GM19438 (cell line): Measurements from ENCODE around the gene KCTD3.

Experiments
- ATAC-seq: cut with Tn5 transposase; IDR thresholded peaks from one replicate; pipeline ENCODE4 v1.9.1; 2021; ENCODE audit warnings: low read depth; ENCODE audit not compliant: unreplicated experiment

KCTD3 gene

GRCh38 chr1:215603319-215603718, 36.2 kb downstream of the KCTD3 start:
- ATAC-seq = no peak

GRCh38 chr1:215605011-215605621, 38.0 kb downstream of the KCTD3 start:
- no peak for ATAC-seq

- ATAC-seq = no peak
These were observed 38.9 kb downstream of the KCTD3 start for GRCh38 chr1:215606036-215606435.

- ATAC-seq = no peak
These were observed 39.6 kb downstream of the KCTD3 start for GRCh38 chr1:215606564-215607168.

DNA sequence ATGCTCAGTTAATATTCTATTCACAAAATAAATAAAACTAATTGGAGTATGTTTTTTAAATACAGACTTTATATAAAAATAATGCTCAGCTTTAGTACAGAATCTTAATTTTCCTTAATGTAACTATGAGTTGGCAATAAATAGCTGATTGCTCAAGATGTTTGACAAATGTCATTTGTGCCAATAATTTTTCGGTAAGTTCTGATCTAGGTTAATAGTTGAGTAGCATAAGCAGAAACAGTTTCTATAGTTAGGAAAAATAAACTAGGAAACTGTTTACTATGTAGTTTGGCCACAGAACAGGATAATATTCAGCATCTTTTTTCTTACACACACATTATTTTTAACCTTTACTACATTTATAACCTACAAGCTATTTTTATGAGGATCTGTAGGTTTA, 40.3 kb downstream of the KCTD3 start:
- ATAC-seq = no peak

GRCh38 chr1:215608646-215609045, 41.5 kb downstream of the KCTD3 start:
- no peak for ATAC-seq

GRCh38 chr1:215612391-215612790, 45.3 kb downstream of the KCTD3 start:
- no peak for ATAC-seq

DNA sequence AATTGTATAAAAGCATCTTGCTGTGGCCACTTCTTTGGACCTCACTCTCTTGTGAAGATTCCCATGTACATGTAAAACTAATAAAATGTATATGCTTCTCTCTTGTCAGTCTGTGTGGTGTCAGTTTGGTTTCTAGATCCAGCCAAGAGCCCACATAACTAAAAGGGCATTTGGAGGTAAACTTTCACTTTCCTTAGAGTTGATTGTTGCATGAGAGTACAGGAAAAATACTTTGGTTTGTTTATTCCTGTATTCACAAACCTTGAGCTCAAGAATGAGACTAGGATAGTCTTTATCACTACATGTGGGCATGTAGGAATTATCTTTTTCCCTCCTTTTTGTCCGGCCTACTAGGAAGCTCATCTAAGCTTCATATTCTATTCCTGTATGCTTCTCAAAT, 50.9 kb downstream of the KCTD3 start:
- no peak for ATAC-seq

DNA sequence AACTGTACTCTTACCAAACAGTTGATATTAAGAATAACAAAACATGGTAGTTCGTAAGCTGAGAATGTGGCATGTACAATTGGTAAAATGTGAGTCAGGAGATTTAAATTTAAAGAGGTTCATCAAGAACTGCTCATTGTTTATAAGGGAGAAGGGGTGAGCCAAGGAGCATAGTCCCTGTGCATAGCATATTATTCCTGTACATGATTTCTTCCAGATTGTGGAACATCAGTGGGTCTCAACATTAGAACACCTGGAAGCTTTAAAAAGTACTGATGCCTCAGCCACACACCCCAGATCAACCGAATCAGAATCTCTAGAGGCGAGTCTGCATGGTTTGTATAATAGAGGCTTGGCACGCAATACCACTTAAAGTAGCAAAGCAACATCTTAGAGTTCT, 56.1 kb downstream of the KCTD3 start:
- no peak for ATAC-seq

DNA sequence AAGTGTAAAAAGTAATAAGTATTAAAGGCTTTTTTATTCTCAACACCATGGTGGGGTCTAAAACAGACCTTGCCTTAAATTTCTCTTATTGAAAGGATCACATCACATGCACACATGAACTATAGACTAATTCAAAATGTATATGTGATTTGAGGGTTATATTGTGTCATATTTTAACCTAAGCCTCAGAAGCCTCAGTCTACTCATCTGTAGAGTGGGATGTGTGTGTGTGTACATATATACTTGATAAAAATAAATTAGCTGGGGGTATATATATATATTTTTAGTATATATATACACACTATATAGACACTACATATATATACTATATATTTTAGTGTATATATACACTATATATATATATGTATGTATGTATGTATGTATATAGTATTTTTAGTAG, 58.8 kb downstream of the KCTD3 start:
- ATAC-seq = no peak

DNA sequence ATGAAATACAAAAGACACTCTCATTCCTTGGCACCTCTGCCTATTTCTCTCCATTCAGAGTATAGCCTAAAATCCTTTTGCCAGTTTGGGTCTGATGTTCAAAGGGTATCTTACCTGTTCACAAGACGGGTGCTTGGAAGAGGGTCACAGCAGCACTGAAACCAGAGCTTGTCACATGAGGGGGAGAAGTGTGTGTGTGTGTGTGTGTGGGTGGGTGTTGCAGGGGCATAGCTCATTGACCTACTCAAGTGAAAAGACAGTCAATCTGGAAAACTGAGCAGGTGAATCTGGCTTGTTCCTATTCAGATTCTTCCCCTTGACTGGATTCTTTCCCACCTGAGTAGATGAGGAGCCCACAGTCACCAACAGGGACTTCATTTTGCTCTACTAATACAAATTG, 63.9 kb downstream of the KCTD3 start:
- no peak for ATAC-seq

- ATAC-seq = no peak
These were observed 64.4 kb downstream of the KCTD3 start for GRCh38 chr1:215631489-215631888.

GRCh38 chr1:215635827-215636226, 68.7 kb downstream of the KCTD3 start:
- no peak for ATAC-seq

DNA sequence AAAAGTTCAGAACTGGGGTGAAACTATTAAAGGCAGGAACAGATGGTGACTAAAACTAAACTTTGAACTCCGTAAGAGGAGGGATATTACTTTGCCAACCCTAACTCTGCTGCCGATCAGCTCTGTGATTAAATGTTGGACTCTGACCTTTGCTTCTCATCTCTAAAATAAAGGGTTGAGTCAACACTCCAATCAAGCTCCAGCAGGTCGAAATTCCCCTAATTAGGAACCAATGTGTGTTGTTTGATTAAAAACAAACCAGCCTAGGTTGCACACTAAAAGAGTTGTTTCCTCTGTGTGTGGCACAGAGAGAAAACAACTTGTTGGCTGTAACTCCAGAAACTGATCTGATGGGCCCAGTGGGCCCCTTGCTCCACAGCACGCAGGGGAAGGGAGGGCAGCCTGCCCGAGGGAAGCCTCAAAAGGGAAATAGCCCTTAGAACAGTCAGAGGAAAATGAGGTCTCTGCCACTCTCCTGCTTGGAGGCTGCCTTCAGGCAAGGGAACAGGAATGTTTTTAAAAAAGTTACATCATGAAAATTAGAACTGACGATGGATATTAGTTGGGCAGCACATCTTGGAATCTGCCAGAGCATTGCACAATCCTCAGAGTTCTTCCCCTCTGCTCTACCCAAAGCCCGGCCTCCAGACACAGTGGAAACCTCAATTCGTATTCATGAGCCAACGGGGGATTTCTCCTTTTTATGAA, 69.3 kb downstream of the KCTD3 start:
- no peak for ATAC-seq

DNA sequence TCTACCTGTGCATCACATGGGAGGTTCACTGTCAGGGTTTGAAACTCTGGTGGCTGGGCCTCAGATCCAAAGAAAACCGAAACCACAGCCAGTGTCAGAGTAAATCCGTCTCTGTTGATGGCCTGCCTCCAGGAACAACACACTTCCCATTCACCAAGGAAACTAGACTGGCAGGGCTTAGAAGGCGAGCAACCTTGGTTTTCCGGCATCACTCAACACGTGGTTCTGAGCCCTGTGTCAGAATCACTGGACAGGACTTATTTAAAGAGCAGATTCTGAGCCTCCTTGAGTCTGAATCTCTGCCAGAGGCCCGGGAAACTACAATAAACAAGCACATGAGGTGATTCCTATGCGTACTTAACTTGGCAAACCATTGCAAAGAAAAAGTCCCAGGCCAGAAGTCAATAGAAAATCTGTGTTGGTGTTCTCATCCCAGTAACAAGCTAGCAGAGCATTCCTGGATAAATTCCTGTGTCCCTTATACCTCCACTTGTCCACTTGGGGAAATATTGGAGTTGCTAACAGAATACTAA, 70.0 kb downstream of the KCTD3 start:
- no peak for ATAC-seq

GRCh38 chr1:215640429-215641148, 73.5 kb downstream of the KCTD3 start:
- ATAC-seq = no peak

DNA sequence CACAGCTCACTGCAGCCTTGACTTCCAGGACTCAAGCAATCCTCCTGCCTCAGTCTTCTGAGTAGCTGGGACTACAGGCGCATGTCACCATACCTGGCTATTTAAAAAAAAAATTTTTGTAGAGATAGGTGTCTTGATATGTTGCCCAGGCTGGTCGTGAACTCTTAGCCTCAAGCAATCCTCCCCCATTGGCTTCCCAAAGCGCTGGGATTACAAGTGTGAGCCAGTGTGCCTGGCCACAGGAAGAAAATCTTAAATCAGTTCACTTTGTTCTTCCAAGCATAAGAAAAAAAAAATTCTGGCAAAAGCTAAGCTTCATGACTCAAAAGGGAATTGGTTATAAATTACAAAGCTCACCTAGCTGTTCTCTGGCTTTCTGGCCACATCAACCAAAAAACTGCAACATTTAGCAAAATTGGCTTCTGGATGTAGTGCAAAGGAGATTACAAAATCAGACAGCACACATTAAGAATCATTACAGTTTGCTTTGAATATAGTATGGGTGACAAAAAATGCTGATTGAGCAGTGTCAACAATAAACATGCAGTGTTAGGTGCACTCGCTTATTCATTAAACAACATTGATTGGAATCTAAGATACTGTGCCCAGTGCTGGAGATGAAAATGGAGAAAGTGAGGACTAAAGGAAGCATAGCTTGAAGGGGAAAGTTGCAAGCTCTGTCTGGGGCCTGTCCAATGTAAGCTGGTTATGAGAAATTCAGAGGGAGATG, 76.7 kb downstream of the KCTD3 start:
- no peak for ATAC-seq

GRCh38 chr1:215645182-215645581, 78.1 kb downstream of the KCTD3 start:
- no peak for ATAC-seq

DNA sequence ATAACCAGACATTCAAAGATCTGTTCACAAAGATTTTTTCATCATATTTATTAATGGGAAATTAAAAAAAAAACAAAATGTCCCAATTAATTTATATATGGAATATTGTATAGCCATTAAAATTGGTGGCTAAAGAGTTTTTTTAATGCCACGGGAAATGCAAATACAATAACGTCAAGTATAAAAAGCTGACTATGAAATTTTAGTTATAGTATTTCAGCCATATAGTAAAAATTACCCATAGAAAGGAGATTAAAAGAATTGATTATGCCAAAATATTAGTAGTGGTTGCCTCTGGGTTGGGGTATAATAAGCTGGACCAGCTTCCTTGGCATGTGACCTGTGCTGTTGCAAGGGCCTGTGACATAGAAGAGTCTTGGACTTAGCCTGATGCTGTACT, 78.8 kb downstream of the KCTD3 start:
- no peak for ATAC-seq

- ATAC-seq = no peak
These were observed 80.6 kb downstream of the KCTD3 start for GRCh38 chr1:215647738-215648137.

GRCh38 chr1:215648957-215649356, 81.9 kb downstream of the KCTD3 start:
- ATAC-seq = no peak
